Parathyroid adenoma (tissue), 2 donors: Measurements from ENCODE around the gene PDE4D.

Experiments
- H2AFZ ChIP-seq: fragments of 300-600 bp; sonication (generic); one replicate; pipeline ENCODE4 v1.7.0; 2017; ENCODE audit warnings: antibody characterized with exemption, mild to moderate bottlenecking
- H3K27ac ChIP-seq: fragments of 300-600 bp; sonication (generic); one replicate; pipeline ENCODE4 v1.7.0; 2017
- H3K27me3 ChIP-seq: fragments of 300-600 bp; sonication (generic); one replicate; pipeline ENCODE4 v1.7.0; 2017; ENCODE audit warnings: low read length; ENCODE audit not compliant: control insufficient read depth, insufficient read depth
- H3K36me3 ChIP-seq: fragments of 300-600 bp; sonication (generic); one replicate; pipeline ENCODE4 v1.7.0; 2017; ENCODE audit warnings: low read length; ENCODE audit not compliant: control insufficient read depth, insufficient read depth
- H3K4me1 ChIP-seq: fragments of 300-600 bp; sonication (generic); one replicate; pipeline ENCODE4 v1.7.0; 2017; ENCODE audit warnings: control low read depth
- H3K4me2 ChIP-seq: fragments of 300-600 bp; sonication (generic); one replicate; pipeline ENCODE4 v1.7.0; 2017; ENCODE audit warnings: low read length
- H3K4me3 ChIP-seq: fragments of 300-600 bp; sonication (generic); one replicate; pipeline ENCODE4 v1.7.0; 2017; ENCODE audit warnings: low read depth, low read length
- H3K79me2 ChIP-seq: fragments of 300-600 bp; sonication (generic); one replicate; pipeline ENCODE4 v1.7.0; 2017; ENCODE audit warnings: control low read depth
- H3K9ac ChIP-seq: fragments of 300-600 bp; sonication (generic); one replicate; pipeline ENCODE4 v1.7.0; 2017; ENCODE audit warnings: mild to moderate bottlenecking
- H3K9me3 ChIP-seq: fragments of 300-600 bp; sonication (generic); one replicate; pipeline ENCODE4 v1.7.0; 2017; ENCODE audit warnings: low read length; ENCODE audit not compliant: control insufficient read depth
- CTCF ChIP-seq: fragments of 300-600 bp; sonication (generic); IDR thresholded peaks from one replicate; pipeline ENCODE4 v1.7.0; 2017; ENCODE audit warnings: antibody characterized with exemption, mild to moderate bottlenecking
- donor health status: primary hyperparathyroidism.

The PDE4D gene

GRCh38 chr5:58925627-58926540 is 967.6 kb downstream of the PDE4D start:
- no peak overlapping the region for H3K4me2 ChIP-seq
- no peak overlapping the region for H3K9ac ChIP-seq
- no peak for TF ChIP-seq CTCF
- no peaks in the 10 kb centered on the region for H3K36me3 ChIP-seq
- H3K79me2 ChIP-seq: no peaks in the 10 kb centered on the region
- H3K27ac ChIP-seq: no peak overlapping the region
- no peaks in the 10 kb centered on the region for H3K4me1 ChIP-seq
- H3K27me3 ChIP-seq: no peaks in the 10 kb centered on the region
- no peak overlapping the region for H2AFZ ChIP-seq
- no peaks in the 10 kb centered on the region for H3K9me3 ChIP-seq
- no peak overlapping the region for H3K4me3 ChIP-seq

- Histone ChIP-seq H3K79me2 (no peaks in the 10 kb centered on the region), H3K36me3 (no peaks in the 10 kb centered on the region), H3K9ac (no peak overlapping the region), H3K4me1 (no peaks in the 10 kb centered on the region), H3K4me2 (no peak overlapping the region), H3K9me3 (no peaks in the 10 kb centered on the region), H3K27me3 (no peaks in the 10 kb centered on the region), H3K4me3 (no peak overlapping the region), H3K27ac (no peak overlapping the region), H2AFZ (no peak overlapping the region)
- TF ChIP-seq CTCF: no peak
Observed at GRCh38 chr5:58924306-58924705, 969.2 kb downstream of the PDE4D start.

- no peak for TF ChIP-seq CTCF
- Histone ChIP-seq H3K79me2 (no peaks in the 10 kb centered on the region), H3K4me3 (no peak overlapping the region), H3K9ac (no peak overlapping the region), H3K36me3 (no peaks in the 10 kb centered on the region), H2AFZ (no peak overlapping the region), H3K4me1 (no peaks in the 10 kb centered on the region), H3K27me3 (no peaks in the 10 kb centered on the region), H3K4me2 (no peak overlapping the region), H3K27ac (no peak overlapping the region), H3K9me3 (no peaks in the 10 kb centered on the region)
Observed at GRCh38 chr5:58923355-58923754, 970.2 kb downstream of the PDE4D start.

GRCh38 chr5:58922461-58923171 is 970.9 kb downstream of the PDE4D start:
- Histone ChIP-seq H3K4me2 (no peak overlapping the region), H3K27me3 (no peaks in the 10 kb centered on the region), H3K79me2 (no peaks in the 10 kb centered on the region), H3K4me1 (no peaks in the 10 kb centered on the region), H3K9me3 (no peaks in the 10 kb centered on the region), H3K4me3 (no peak overlapping the region), H3K9ac (no peak overlapping the region), H2AFZ (no peak overlapping the region), H3K36me3 (no peaks in the 10 kb centered on the region), H3K27ac (no peak overlapping the region)
- TF ChIP-seq CTCF: no peak
